SK-N-SH (cell line): Measurements from ENCODE around the gene ZC3H13.

ENCODE experiments used
- CTCF ChIP-seq: fragments of 200-600 bp; sonication (generic); IDR thresholded peaks from 2 replicates; pipeline ENCODE4 v1.6.1; 2017; ENCODE audit warnings: antibody characterized with exemption, mild to moderate bottlenecking, moderate library complexity
- FOXM1 ChIP-seq: IDR thresholded peaks from 2 replicates; pipeline ENCODE4 v1.4.0; 2012; ENCODE audit warnings: low read depth, mild to moderate bottlenecking
- JUND ChIP-seq: IDR thresholded peaks from 2 replicates; pipeline ENCODE4 v1.4.0; 2012
- MAX ChIP-seq: IDR thresholded peaks from 2 replicates; pipeline ENCODE4 v1.4.0; 2012; ENCODE audit warnings: low read depth
- MXI1 ChIP-seq: IDR thresholded peaks from 2 replicates; pipeline ENCODE4 v1.6.1; 2012; ENCODE audit warnings: mild to moderate bottlenecking, low read depth, low read length, improper control_type of control experiment
- POLR2AphosphoS5 ChIP-seq: IDR thresholded peaks from 2 replicates; pipeline ENCODE4 v1.6.1; 2012; ENCODE audit warnings: low read depth, low read length
- RCOR1 ChIP-seq: fragments of 150-350 bp; IDR thresholded peaks from 2 replicates; pipeline ENCODE4 v1.6.1; 2017; ENCODE audit warnings: antibody characterized with exemption, low read length
- YY1 ChIP-seq: IDR thresholded peaks from 2 replicates; pipeline ENCODE4 v1.4.0; 2012; ENCODE audit warnings: low read depth, mild to moderate bottlenecking
- ZBTB33 ChIP-seq: IDR thresholded peaks from 2 replicates; pipeline ENCODE4 v1.4.0; 2012; ENCODE audit warnings: low read depth, borderline replicate concordance

GRCh38 chr13:45943120-45943519 is 109.4 kb downstream of the ZC3H13 start:
- TF ChIP-seq MAX, result no peak
- TF ChIP-seq CTCF, result no peak
- TF ChIP-seq POLR2AphosphoS5, result no peak
- TF ChIP-seq MXI1, result no peak
- TF ChIP-seq ZBTB33, result no peak
- no peak for TF ChIP-seq FOXM1
- TF ChIP-seq YY1, result no peak
- no peak for TF ChIP-seq RCOR1
- TF ChIP-seq JUND, result no peak
